Inferior parietal cortex (tissue), 1 donor: ENCODE measurements around the gene ABO.
"Not testable (repeated sequence)": the region's sequence is repeated elsewhere in the genome, so short reads cannot be mapped to it uniquely, and the experiment has no call there.

Source experiments
- DNase-seq: peaks from one replicate; pipeline ENCODE4 v3.0.0-alpha.2; 2016; ENCODE audit errors: extremely low spot score

The ABO gene

DNA sequence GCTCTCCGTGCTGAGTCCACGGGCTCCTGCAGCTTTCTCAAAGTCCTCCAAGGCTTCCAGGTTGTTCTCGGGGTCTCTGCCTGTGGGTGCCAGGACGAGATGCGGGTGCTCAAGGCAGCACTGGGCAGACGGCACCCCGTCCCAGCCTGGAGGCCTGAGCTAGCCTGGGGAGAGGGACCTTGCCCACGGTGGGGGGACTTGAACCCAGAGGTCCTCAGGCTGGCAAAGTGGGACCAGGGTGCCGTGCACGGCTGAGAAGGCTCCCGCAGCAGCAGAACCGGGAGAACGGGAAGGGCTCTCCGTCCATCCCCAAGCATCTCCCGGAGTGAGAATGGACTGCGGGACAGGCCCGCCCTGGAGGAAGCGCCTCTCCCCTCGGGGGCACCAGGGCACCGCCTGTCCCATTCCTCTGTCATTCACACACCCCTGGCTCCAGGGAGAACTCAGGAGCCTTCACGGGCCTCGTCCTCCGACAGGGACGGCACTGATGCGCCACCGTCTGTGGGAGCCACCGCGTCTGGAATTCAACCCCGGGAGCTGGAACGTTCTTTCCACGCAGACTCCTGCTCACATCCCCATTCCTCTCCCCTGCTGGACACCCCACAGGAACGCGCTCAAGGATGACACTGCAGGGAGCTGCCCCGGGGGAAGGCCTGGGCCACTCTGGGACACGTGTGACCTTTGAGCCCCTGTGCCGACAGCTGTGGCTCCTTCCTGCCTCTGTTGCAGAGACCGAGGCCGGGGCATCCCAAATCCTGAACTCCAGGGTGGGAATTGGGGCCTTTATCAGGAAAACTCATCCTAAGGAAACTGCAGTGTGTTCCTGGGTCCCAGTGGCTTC is 49.6 kb downstream of the ABO start:
- DNase-seq: no peak

DNA sequence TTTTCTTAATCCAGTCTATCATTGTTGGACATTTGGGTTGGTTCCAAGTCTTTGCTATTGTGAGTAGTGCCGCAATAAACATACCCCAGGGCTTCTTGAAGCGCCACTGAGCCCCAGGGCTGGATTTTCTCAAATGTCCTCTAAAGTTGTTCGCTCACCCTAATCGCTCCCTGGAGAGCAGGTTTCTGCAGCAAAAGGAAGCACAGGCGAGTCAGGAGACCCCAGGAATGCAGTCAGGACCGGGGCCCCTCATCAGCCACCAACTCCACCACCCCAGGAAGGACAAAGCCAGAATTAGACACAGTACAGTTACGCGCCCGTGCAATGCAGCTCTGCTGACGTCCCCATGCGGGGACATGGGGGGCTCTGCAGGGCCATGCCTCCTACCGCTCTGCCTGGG is 50.2 kb downstream of the ABO start:
- DNase-seq: no peak

DNA sequence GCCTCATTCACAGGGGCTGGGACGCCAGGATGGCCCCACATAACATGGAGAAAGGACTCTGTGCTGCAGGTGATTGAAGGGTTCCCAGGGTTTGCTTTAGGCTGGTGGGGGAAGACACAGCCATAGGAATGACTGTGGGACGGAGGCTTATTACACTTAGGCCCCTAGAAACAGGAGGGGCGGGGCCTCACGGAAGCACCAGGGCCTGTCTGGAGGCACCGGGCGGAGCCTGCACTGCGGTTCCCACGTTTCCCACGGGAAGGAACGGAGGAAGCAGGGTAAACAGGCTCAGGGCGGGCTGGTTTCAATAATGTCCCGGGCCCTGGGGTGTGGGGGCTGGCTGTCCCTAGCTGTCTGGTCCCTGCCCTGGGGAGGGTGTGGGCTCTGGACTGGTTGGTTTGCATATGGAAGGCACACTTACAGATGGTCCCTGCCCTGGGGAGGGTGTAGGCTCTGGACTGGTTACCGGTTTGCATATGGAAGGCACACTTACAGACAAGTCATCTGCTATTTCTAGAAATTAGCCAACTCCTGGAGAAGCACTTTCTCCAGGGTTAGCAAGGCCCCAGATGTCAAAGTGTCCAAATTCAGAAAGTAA is 51.7 kb downstream of the ABO start:
- DNase-seq: not testable (repeated sequence)

DNA sequence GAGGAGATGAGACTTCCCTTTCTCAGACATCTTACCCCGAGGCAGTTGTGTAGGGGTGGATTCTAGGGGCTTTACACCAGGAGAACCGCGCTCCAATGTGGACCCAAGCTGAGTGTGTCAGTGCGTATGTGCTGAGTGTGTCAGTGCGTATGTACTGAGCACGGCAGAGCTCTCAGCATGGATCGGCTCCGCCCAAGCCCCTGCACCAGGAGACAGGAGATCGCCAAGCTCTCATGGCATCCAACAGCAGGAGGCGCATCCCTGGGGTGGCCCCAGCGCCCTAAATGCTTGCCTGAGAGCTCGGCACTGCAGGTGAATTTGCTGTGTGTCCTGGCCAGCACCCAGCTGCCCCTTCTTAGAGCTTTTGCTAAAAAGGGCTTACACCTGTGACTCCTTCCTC is 53.0 kb downstream of the ABO start:
- DNase-seq: not testable (repeated sequence)

DNA sequence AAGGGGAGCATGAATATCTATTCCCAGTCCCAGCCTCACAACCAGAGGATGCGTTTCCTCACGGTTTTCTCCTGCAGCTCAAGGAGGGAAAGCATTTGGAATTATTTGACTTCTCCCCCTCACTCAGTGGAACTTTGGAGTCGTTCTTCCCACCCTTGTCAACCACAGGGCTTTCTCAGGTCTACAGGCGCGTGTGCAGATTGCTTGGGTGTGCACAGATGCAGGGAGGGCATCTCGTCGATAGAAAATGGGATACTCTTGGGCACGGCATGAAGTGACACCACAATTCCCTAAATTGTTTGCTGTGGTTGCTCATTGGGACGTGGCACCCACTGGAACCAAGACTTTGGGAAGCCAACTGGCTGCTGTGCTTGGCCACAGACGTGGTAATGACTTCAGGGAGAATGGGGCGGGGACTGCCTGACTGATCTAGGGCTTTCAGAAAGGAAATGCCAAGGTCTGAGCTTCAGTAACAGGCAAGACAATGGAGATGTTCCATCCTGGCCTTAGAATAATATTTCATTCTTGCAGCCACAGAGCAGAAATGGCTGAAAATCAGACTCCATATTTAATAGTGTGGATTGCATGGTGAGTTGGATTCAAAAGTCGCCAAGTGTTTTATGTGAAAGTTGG is 53.7 kb downstream of the ABO start:
- DNase-seq: no peak

DNA sequence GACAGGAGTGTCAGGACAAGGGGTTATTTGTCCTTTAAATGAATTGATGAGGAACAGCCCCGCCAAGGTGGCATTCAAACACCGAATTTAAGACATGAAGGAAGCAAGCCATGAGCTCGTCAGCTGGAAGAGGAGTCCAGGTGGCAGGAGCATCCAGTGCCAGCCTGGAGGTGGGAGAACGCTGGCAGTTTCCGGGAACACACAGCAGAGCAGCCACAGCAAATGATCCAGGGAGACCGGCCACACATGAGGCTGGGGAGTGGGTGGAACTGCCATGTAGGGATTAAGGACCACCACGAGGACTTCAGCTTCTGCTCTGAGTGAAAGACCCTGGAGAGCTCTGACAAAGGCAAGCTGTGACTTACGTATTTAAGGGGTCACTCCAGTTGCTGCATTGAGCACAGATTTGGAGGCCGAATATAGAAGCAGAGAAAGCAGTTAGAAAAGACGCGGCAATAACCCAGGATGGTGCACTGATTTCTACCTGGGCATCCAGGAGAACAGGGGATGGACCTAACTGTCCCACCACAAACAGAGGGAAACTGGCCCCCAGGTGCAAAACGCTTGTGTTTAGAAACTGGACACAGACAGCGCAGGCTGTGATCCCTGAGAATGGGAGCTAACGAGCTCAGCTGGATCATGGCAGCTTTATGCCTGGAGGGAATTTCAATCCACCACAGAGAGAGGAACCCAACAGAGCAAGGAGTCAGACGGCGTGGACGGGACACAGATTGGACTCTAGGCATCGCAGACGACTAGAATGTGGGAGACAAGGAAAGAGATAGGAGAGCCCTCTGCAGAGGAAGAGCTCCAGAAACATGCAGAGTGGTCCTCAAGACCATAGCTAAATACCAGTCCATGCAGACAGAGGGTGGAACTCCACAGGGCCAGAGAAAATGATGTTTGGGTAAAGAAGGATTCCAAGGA is 56.7 kb downstream of the ABO start:
- DNase-seq: not testable (repeated sequence)

DNA sequence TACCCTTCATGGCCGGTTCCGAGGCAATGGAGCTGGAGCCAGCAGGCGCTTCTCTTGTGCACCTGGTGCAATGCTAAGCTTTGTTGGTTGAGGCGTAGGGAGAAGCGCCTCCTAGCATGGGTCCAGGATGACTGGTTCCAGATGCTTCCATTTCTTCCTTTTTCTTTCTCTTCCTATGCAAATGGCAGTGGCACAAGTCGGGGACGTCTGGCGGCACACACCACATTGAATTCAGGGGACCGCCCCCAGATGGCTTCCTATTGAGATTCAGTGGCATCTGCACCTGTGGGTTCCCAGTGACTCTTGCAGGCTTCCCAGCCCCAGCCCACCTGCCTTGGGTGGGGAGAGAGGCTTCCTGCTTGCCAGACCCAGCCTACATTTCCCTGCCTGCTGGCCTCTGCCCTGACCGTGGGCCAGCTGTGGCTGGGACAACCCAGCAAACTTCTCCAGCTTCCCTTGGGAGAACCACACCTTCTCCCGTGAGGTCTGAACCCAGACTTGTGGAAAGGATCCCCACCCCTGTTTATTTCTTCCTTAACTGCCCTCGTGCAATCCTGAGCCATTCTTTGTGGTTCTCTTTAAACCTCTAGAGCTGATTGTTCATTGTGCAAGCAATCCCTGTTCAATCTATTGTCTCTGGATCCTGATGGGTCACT is 57.5 kb downstream of the ABO start:
- DNase-seq: not testable (repeated sequence)

DNA sequence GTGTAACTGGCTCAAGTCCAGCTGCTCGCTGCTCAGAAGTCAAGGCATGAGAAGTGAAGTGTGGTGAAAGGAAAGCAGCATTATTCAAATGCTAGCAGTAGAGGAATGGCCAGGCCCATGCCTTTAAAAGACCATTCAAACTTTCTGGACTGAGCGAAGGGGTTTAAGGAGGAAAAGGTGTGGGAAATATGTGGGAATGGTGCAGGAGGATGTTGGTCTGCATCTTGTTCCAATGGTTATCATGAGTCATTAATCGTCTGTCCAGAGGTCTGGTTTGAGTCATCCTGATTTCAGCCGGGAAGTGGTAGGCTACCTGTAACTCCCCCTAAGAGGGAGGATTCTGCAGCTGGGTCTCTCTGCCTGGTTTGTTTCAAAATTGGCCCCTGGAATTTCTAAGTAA is 60.7 kb downstream of the ABO start:
- not testable (repeated sequence) for DNase-seq

DNA sequence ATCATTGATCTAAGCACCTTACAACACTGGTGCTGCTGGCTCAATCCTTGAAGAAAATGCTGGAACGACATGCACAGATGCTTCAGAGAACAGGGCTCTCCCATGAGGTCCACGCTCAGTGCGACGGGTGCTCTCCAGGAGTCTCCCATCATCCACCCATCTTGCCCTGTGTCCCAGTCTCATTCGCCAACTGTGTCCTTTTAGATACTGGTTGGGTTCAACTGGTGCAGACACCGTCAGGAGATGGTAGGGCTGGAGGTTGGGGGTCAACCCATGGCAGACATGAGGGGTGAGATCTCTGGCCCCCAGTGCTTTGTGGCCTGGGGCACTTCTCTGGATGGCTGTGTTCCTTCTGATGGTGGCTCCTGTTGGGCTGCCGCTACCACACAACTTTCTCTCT is 64.4 kb downstream of the ABO start:
- DNase-seq: no peak

DNA sequence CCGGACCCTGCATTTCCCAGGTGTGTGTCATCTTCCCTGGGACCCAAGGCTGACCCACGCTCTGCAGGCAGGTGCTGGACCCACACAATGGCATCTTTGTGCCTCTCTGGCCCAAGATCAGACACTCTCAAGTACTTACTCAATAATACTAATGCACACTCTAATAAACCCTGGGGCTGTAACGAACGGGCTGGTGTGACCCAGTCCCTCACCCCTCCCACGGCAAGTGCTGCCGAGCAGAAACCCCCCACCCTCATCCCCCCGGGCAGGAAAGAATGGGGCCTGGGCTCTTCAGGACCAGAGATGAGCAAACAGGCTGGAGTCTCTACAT is 64.8 kb downstream of the ABO start:
- no peak for DNase-seq

DNA sequence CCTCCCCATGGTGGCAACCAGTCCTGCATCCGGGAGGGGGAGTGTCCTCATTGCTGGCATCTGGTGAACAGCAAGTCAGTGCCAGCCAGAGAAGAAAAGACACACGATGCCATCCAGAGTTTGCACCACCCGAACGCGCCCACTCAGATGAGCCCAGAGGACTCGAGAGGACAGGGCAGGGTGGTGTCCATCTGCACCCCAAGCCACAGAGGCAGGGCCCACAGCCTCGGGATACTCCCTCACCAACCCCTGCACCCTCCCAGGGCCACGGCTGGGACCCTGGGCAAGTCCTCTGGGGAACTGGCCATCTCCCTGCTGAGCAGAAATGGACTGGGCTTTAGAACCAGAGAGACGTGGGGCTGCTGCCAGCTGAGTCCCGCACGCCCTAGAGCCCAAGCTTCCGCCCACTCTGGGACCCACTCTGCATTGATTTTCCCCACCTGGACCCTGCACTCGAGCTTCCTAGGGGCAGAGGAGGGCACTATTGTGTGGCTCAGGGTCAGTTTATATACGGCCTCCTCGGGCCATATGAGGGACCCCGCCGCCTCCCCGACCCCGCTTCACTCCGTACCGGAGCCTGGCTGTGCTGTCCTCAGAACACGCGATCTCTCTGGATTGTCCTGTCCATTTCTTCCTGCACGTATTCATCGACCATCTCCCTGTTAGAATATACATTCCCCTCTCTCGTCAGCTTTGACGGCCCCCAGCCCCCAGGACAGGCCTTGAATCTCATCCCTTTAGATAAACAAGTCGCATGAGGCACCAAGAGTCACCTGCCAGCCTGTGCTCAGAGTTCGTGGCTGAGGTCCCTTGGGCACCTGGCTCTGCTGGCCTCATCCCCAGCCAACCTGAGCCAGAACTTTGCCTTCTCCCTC is 65.4 kb downstream of the ABO start:
- not testable (repeated sequence) for DNase-seq

DNA sequence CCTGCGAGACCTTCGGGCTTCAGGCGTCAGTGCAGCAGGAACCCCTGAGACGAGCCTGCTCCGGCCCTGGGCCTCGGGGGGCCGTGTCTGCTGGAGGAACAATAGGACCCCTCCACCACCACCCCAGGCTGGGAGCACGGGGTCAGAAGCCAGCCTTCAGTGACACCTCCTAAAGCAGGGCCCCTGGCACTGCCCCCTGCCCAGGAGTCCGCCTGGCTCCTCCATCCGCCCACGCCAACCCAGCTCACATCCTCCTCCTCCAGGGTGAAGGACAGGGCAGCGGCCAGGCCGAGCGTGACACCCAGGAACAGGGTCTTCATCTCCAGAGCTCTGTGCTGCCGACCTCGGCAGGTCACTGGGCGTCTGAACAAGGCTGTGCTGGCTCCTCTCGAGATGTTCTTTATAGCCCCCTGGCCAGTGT is 66.1 kb downstream of the ABO start, which contains the start of gene OBP2B:
Gene OBP2B (minus strand): TSS at position 371 of the 421 bp plus-strand sequence. CDS start 51 bp downstream, at position 320.
- DNase-seq: not testable (repeated sequence)

DNA sequence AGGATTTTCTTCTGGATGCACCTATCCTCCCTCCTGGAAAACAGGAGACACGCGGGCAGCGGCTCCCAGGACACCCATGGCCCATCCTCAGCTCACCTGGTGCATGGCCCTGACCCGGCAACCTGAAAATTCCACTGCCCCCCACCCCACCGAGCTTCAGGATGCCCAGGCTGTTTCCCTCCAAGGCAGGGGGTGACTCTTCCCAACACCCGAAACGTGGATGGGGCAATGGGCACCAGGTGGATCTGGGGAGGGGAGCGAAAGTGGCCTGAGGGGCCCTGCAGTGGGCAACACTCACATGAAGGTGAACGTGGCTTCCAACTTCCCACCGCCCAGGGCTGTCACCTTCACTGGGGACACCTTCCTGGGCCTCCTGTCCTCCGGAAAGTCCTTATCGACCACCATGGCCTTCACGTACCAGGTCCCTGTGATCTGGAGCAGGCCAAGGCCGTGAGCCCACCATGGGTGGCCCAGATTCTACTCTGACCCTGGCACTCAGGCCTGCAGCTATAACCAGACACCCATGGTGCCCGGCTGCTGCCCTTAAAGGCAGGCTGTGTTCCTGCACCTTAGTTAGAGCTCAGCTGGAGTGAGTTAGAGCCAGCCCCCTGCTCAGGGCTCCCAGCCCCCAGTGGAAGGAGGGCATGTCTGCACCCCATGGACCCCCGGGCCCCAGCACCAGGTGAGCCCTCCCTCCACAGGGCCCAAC is 66.7 kb downstream of the ABO start:
- not testable (repeated sequence) for DNase-seq

DNA sequence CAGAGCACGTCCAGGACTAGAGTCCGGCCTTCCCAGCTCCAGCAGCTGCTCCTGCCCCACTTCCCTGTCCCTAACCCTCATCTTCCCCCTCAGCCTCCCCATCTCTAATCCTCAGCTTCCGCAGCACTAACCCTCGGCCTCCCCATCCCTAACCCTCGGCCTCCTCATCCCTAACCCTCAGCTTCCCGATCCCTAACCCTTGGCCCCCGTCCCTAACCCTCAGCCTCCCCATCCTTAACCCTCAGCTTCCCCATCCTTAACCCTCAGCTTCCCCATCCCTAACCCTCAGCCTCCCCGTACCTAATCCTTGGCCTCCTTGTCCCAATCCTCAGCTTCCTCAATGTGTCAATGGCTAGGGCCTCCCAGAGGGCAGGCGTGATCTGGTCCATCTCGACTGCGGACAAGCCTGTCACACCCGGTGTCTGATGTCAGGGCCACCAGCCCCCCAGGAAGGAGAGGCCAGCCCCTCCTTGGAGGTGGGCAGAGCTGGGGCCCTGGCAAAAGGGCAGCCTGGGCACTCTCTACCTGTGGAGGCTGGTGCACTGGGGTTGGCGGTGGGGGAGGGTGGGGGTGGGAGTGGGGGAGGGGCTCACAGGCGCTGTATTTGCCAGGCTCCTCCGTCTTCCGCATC is 67.3 kb downstream of the ABO start:
- no peak for DNase-seq

DNA sequence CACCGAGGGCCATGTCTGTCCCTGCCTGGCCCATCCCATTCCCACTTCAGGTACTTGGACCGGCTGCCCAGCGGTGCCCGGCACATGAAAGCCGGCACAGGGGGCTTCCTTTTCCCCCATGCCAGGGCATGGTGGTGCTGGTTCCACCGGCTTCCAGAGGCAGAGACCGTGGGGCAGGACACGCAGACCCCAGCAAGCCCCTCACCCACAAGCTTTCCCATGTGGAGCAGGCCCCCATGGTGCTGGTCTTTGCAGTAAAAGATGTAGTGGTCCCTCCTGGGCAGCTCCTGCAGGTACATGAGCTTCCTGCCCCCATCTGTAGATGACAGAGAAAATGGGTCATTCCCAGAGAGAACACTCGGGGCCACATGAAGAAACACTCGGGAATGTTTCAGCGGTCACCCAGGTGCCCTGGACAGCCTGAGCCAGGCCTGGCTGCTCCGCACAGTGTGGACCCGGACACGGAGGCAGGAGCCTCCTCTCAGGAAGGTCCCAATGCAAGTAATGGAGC is 67.9 kb downstream of the ABO start:
- DNase-seq: no peak

DNA sequence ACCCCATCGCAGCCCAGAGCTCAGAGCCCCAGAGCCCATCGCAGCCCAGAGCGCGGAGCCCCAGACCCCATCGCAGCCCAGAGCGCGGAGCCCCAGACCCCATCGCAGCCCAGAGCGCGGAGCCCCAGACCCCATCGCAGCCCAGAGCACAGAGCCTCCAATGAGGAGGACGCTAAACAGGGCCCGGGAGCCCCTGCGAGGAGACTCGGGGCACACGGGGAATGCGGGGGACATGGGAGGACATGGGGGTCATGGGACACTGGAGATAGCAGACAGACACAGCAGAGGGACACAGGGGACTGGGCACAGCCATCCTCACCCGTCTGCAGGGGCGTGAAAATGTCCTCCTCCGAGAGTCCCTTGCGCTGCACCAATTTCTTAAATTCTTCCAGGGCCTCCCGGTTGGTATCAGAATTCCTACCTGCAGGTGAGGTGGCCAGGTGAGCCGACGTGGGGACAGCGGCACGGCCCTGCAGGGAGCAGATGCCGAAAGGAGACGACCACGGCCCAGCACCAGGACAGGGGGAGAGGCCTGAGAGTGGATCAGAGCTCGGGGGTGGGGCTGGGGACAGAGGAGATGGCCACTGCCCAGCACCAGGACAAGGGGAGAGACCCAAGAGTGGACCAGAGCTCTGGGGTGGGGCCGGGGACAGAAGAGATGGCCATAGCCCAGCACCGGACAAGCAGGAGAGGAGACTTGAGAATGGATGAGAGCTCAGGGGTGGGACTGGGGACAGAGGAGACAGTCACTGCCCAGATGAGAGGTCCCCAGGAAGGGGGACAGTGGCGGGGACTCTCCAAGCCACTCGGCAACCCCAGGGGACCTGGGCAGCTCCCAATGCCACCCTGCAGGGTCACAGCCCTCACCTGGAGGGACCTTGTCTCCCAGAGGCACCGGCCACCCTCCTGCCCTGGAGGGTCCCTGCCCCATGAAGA is 68.7 kb downstream of the ABO start:
- DNase-seq: no peak

DNA sequence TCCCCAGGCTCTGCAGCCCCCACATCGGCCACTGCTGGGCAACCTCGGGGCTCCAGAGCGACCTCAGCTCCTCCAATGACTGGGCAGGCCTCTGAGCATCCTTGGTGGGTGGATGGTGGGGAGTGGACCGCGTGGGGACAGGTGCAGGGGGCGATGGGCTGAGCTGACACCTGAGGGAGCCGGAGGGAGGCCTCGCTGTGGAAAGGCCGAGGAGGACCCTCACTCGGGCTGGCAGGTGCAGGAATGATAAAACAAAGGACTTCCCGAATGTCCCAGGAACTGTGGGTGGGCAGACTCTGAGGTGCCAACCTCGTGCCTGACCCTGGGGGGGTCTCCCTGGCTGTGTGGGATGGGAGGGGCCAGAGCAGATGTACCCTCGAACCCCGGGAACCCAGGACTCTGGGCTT is 69.5 kb downstream of the ABO start:
- DNase-seq: not testable (repeated sequence)
